HG02870 (cell line): Measurements from ENCODE around the gene EPHB6.

Source experiments
- ATAC-seq: cut with Tn5 transposase; IDR thresholded peaks from one replicate; pipeline ENCODE4 v1.9.1; 2021; ENCODE audit warnings: mild to moderate bottlenecking, moderate library complexity; ENCODE audit not compliant: unreplicated experiment

The EPHB6 gene

DNA sequence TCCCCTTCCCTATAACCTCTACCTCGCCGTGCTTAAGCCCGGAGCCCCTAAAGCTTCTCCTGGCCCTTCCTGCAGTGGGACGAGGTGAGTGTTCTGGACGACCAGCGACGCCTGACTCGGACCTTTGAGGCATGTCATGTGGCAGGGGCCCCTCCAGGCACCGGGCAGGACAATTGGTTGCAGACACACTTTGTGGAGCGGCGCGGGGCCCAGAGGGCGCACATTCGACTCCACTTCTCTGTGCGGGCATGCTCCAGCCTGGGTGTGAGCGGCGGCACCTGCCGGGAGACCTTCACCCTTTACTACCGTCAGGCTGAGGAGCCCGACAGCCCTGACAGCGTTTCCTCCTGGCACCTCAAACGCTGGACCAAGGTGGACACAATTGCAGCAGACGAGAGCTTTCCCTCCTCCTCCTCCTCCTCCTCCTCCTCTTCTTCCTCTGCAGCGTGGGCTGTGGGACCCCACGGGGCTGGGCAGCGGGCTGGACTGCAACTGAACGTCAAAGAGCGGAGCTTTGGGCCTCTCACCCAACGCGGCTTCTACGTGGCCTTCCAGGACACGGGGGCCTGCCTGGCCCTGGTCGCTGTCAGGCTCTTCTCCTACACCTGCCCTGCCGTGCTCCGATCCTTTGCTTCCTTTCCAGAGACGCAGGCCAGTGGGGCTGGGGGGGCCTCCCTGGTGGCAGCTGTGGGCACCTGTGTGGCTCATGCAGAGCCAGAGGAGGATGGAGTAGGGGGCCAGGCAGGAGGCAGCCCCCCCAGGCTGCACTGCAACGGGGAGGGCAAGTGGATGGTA is 9.2 kb downstream of the EPHB6 start:
- ATAC-seq, result no peak

DNA sequence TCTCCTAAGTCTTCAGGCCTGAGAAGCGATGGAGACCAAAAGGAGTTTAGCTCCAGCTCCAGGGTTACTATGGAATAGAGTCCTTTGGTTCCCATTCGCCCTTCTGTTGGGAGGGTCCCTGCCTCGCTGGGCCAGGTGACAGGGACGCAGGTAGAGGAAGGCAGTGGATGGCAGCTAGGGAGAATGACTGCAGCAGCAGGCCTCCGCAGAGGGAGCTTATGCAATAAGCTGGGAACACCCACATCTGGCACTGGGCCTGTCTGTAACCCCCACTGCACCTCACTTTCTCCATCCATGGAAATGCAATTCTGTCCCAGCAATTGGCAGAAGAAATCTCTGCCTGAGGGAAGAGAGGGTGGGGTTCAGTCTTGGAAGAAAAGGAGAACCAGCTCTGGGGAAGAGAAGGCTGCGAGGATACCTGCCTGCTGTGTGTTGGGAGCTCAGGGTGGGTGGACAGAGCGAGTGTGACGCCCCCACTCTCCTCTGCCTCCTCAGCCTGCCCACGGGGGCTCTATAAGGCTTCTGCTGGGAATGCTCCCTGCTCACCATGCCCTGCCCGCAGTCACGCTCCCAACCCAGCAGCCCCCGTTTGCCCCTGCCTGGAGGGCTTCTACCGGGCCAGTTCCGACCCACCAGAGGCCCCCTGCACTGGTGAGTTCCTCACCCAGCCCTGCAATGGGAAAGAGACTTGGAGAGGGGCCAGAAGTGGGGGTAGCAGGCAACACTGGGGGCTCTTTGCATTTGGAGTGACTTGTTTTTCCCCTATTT is 10.3 kb downstream of the EPHB6 start:
- no peak for ATAC-seq

DNA sequence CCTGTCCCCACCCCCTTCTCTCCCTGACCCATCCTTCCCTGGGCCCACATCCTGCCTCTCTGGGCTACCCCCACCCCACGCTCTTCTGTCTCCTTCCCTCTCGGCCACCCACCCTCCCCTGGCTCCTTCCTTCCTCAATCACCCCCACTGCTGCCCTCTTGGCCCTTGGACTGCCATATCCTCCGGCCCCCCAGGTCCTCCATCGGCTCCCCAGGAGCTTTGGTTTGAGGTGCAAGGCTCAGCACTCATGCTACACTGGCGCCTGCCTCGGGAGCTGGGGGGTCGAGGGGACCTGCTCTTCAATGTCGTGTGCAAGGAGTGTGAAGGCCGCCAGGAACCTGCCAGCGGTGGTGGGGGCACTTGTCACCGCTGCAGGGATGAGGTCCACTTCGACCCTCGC is 10.9 kb downstream of the EPHB6 start:
- no peak for ATAC-seq

DNA sequence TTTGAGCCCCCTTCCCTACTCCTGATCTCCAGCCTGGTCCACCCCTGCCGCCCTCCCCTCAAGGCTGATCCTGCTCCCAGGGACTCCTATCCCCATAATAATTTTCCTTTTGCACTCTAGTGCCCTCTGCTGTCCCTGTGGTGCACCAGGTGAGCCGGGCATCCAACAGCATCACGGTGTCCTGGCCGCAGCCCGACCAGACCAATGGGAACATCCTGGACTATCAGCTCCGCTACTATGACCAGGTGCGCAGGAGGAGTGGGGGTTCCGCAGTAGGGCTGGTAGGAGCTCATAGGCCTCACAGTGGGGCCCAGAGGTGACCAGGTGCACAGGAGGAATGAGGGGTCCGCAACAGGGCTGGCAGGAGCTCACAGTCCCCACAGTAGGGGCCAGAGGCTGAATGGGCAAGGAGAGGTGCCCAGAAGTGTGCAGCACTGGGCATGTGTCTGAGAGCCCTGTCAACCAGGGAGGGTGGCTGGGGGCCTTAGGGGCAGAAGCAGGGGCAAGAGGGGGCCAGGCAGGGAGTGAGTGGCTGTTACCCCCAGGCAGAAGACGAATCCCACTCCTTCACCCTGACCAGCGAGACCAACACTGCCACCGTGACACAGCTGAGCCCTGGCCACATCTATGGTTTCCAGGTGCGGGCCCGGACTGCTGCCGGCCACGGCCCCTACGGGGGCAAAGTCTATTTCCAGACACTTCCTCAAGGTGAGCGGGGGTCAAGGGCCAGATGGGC is 11.7 kb downstream of the EPHB6 start:
- no peak for ATAC-seq

DNA sequence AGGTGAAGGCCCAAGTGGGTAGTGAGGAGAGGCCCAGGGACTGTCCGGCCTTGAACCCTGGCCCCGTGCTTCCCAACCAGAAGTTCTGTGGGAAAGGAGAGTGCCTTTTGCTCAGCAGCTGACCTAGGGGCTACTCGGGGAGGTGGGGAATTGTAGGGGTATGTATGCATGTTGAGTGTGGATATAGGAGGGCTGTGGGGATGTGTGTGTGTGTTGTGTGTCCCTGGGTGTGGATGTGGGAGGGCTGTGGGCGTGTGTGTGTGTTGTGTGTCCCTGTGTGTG is 12.2 kb downstream of the EPHB6 start:
- ATAC-seq, result no peak

DNA sequence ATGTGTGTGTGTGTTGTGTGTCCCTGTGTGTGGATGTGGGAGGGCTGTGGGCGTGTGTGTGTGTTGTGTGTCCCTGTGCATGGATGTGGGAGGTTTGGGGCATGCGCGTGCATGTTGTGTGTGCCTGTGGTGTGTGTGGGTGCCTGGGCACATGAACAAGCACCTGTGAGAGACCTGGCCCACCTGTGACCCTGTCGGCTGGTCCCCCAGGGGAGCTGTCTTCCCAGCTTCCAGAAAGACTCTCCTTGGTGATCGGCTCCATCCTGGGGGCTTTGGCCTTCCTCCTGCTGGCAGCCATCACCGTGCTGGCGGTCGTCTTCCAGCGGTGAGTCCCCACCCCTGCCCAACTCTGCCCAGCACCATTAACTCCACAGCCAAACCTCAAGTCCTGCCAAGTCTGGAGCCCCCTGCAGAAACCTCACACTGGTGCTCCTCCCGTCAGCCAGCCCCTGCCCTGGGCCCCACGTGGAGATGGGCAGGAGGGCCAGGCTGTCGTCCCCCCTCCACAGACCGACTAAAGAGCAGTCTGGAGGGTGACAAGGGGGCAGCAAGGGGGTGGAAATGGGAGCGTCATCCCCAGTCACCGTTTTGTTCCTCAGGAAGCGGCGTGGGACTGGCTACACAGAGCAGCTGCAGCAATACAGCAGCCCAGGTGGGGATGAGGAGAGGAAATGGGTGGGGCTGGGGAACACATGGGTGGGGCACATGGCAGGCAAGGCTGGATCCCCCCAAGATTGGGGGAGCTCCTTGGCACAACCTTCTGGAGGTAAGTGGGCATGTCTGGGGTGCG is 12.7 kb downstream of the EPHB6 start:
- no peak for ATAC-seq

DNA sequence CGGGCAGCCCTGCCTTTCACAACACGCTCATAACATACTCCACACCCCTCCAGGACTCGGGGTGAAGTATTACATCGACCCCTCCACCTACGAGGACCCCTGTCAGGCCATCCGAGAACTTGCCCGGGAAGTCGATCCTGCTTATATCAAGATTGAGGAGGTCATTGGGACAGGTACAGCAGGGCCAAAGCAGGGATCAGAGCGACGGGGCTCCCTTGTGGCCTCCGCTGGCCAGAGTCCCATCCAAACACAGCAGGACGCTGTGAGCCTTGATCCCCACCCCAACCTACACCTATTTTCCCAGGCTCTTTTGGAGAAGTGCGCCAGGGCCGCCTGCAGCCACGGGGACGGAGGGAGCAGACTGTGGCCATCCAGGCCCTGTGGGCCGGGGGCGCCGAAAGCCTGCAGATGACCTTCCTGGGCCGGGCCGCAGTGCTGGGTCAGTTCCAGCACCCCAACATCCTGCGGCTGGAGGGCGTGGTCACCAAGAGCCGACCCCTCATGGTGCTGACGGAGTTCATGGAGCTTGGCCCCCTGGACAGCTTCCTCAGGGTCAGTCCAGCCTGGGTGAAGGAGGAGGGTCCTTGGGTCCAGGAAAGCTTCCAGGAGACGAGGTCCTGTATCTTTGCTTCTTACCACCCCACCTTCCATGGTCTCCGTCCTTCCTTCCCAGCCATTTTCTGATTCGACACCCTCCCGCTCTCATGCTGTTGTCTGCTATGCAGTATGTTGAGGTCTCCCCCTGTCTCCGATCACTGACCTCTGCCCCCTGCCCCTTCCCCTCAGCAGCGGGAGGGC is 13.5 kb downstream of the EPHB6 start:
- ATAC-seq, result no peak

DNA sequence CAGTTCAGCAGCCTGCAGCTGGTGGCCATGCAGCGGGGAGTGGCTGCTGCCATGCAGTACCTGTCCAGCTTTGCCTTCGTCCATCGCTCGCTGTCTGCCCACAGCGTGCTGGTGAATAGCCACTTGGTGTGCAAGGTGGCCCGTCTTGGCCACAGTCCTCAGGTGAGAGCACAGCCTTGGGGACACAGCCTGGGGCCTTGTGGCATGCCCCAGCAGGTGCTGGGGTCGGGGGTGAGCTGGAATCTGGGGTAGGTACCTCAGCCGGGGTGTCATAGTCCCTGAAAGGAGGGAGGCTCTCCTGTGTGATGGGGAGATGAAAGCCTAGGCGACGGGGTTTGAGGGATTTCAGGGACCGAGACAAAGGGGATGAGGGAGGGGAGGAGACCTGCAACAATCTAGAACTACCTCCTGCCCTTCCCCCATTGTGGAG is 14.1 kb downstream of the EPHB6 start:
- no peak for ATAC-seq

DNA sequence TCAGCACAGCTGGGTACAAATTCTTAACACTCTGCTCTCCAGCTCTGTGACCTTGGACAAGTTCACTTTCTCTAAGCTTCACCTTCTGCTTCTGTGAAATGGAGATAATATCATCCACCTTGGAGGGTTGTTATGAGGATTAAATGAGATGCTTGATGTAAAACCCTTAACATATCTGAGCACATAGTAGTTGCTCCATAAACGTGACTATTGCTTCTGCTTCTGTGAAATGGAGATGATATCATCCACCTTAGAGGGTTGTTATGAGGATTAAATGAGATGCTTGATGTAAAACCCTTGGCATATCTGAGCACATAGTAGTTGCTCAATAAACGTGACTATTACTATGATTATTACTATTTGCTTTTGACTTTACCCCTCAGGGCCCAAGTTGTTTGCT is 14.6 kb downstream of the EPHB6 start:
- no peak for ATAC-seq

DNA sequence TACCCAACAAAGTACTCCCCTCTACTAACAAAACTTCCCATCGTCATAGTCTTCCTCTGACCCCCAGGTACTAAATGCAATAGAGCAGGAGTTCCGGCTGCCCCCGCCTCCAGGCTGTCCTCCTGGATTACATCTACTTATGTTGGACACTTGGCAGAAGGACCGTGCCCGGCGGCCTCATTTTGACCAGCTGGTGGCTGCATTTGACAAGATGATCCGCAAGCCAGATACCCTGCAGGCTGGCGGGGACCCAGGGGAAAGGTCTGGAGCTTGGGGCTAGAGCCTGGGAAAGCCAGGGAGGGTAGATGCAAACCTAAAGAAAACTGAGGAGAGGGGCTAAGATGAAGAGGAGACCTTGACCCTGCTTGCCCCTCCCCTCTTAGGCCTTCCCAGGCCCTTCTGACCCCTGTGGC is 15.3 kb downstream of the EPHB6 start:
- ATAC-seq, result no peak

GRCh38 chr7:142870566-142871259 is 15.8 kb downstream of the EPHB6 start:
- no peak for ATAC-seq

DNA sequence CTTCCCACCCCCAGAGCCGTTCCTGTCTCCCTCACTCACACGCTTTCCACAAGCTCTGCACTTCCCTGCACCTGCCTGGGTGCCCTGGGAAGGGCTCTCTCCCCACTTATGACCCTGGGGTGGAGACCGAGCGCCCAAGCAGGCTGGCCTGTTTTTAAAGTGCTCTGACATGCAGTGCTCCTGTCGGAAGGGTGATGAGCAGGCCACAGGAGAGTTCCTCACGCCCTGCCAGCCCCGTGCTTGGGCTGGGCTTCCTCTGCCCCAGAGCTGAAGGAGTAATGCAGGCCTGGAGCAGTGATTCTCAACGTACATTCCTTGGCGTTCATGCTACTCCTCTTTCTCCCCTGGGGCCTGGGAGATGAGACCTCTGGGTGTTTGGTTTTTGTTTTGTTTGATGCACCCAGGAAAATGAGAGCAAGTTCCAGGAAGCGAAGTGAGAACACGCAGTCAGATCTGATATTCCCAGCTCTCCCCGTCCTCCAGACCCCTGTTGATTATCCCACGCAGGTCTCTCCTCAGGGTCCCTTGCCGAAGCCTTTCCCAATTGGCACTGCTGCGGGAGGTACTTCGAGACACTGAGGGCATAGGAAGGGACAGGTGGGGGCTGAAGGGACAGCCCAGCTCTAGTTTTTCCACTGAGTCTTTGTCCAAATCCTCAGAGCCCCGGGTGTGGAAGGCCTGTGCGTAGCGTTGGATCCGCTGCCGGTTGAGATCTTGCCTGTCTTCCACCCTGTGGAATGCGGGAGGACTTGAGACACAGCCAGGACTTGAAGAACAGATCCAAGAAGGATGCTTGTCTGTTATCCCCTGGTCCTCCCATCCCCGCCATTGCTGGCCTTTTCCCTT is 16.6 kb downstream of the EPHB6 start:
- ATAC-seq, result no peak

DNA sequence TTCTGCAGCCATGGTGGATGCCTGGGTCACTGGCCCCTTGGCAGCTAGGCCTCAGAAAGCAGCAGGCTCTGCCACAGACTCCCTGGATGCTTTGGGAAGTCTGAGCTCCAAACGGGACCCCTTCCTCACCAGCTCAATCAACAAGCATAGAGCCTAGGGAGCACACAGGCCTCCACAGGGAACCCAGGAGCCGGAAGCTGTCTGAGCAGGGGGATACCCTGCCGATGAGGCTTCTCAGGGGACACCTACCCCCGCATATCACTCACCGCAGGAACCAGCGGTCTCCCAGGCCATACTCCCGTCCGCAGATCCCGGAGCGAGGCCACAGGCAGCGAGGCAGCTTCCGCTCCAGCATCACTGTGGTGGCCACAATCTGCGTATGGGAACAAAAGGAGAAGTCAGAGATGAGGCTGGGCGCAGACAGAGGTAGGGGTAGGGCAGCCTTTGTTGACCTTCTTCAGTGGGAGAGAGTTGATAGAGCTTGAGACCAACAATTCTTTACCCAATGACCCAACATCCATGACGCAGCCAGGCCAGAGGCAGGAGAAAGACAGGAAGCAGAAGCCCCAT is 17.3 kb downstream of the EPHB6 start:
- no peak for ATAC-seq

DNA sequence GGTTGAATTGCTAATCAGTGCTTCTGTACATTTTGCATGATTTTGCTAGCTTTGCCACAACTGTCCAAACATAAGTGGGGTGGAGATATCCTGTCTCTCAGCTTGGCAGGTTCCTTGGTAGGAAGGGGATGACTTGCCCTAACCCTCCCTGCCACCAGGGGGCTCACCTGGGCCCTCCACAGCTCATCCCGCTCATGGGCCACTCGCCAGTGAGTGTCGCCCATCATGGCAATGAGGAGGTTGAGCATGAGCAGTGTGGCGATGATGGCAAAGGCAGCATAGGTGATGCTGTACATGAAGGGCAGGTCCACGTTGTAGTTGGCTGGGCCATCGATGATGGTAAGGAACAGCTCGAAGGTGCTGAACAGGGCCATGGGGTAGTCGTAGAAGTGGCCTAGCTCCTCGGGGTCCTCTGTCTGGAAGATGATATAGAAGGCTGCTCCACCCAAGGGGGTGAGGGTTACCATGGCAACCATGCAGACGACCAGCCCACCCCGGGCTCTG is 18.5 kb downstream of the EPHB6 start:
- peak; percentile 80 for ATAC-seq

GRCh38 chr7:142873871-142874270 is 19.0 kb downstream of the EPHB6 start:
- no peak for ATAC-seq

- no peak for ATAC-seq
These were observed 19.5 kb downstream of the EPHB6 start for GRCh38 chr7:142874409-142874808.

DNA sequence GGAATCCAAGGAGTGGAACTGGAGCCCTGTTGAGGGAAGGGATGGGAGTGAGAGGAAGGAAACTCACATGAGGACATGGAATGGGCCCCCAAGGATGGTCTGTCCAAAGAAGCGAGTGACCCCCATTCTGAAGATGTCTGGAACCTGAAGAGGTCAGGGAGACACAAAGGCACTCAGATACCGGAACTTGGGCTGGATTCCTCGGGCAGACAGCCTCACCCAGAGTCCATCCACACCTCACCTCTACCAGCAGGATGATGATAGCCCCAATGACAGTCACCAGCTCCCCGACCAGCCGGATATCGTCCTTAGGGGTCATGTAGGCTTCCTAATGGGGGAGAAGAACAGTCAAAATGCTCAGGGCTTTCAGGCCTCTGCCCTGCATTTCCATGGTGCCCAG is 20.0 kb downstream of the EPHB6 start:
- ATAC-seq, result no peak

- ATAC-seq, result no peak
These were observed 20.6 kb downstream of the EPHB6 start for GRCh38 chr7:142875456-142875855.
